ENCODE data around the gene COL23A1.

Gene COL23A1

DNA sequence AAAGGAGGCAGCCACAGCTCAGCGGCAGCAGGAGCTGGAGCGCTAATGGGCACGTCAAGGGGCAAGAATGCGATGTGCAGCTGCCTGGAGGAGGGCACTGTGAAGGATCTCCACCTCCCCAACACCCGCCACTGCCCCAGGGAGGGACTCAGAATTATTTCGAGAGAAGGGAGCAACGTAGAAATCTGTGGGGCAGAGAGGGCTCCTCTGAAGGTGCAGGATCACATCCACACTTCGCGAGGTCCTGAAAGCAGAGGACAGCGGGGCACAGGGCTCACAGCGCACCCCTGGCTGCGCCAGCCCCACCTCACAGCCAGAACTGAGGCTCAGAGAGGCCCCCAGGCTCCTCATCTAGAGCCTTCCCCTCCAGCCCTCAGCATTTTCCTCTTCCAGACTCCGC is 7.9 kb downstream of the COL23A1 start:
- TF ChIP-seq, protein P1, sequence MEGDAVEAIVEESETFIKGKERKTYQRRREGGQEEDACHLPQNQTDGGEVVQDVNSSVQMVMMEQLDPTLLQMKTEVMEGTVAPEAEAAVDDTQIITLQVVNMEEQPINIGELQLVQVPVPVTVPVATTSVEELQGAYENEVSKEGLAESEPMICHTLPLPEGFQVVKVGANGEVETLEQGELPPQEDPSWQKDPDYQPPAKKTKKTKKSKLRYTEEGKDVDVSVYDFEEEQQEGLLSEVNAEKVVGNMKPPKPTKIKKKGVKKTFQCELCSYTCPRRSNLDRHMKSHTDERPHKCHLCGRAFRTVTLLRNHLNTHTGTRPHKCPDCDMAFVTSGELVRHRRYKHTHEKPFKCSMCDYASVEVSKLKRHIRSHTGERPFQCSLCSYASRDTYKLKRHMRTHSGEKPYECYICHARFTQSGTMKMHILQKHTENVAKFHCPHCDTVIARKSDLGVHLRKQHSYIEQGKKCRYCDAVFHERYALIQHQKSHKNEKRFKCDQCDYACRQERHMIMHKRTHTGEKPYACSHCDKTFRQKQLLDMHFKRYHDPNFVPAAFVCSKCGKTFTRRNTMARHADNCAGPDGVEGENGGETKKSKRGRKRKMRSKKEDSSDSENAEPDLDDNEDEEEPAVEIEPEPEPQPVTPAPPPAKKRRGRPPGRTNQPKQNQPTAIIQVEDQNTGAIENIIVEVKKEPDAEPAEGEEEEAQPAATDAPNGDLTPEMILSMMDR (IDR thresholded peaks at IDR 0.05; ENCODE audit: extremely low read depth, insufficient read depth, missing control alignments), result no peak
- no peak for DNase-seq (ENCODE audit: low spot score)
- in situ Hi-C loops (cut with MboI; ENCODE audit: low pct_unique_long_range_greater_than_20kb, low sequenced_read_pairs, unreplicated experiment), result no loop called here

DNA sequence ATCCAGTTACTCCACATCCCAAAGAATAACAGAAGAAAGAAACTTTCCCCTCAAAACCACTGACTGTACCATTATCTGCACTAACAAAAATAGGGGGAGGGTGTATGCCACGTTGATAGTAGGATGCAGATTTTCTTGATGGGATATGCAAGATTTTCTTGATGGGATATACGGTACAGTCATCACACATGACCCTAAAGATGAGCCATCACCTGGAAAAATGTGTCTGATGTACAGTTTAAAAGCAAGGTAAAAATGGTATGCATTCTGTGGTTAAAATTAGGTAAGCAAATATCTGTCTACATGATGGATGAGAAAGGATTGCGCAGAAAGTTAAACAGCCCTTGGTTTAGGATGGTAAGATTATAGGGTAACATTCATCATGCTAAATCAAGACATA is 8.6 kb downstream of the COL23A1 start:
- no peak for DNase-seq (ENCODE audit: low spot score)
- in situ Hi-C loops (cut with MboI; ENCODE audit: low pct_unique_long_range_greater_than_20kb, low sequenced_read_pairs, unreplicated experiment), result no loop called here
- TF ChIP-seq, protein P1 (IDR thresholded peaks at IDR 0.05; ENCODE audit: extremely low read depth, insufficient read depth, missing control alignments), result no peak

DNA sequence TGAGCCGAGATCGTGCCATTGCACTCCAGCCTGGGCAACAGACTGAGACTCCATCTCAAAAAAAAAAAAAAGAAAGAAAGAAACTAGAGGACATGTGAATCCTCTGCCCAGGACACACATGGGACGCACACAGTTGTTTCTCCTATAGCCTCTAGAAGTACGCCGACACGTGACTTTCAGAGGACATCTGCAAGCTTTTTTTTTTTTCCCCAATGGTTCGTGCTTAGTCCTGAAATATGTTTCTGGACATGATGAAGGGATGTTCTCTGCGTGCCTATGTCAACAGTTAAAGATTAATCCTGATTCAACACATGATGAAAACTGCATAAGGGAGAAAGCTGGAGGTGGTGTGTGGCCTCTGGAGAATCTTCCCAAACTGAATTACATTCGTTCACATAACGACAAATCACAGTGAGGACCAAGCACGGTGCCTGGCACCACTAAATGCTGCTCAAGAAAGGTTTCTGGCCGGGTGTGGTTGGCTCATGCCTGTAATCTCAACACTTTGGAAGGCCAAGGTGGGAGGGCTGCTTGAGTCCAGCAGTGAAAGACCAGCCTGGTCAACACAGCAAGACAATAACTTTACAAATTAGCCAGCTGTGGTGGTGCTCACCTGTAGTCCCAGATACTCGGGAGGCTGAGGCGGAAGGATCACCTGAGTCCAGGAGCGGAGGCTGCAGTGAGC is 9.8 kb downstream of the COL23A1 start:
- TF ChIP-seq, protein P1 (IDR thresholded peaks at IDR 0.05; ENCODE audit: extremely low read depth, insufficient read depth, missing control alignments), result no peak
- no peak for DNase-seq (ENCODE audit: low spot score)
- in situ Hi-C loops (cut with MboI; ENCODE audit: low pct_unique_long_range_greater_than_20kb, low sequenced_read_pairs, unreplicated experiment), result no loop called here

DNA sequence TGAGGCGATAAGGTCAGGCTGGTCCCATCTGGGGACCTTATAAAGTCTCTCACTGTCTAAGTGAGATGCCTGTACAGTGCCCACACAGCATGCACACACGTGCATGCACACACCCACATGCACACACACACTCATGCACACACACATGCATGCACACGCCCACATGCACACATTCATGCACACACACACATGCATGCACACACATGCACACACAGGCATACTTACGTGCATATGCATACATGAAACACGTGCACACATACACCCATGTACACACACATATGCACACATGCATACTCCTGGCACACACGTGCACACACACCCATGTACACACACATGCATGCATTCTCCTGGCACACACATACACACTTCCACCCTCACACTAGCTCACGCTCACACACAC is 12.2 kb downstream of the COL23A1 start:
- TF ChIP-seq, protein P1 (IDR thresholded peaks at IDR 0.05; ENCODE audit: extremely low read depth, insufficient read depth, missing control alignments), result no peak
- in situ Hi-C loops (cut with MboI; ENCODE audit: low pct_unique_long_range_greater_than_20kb, low sequenced_read_pairs, unreplicated experiment), result no loop called here
- DNase-seq (ENCODE audit: low spot score), result no peak

DNA sequence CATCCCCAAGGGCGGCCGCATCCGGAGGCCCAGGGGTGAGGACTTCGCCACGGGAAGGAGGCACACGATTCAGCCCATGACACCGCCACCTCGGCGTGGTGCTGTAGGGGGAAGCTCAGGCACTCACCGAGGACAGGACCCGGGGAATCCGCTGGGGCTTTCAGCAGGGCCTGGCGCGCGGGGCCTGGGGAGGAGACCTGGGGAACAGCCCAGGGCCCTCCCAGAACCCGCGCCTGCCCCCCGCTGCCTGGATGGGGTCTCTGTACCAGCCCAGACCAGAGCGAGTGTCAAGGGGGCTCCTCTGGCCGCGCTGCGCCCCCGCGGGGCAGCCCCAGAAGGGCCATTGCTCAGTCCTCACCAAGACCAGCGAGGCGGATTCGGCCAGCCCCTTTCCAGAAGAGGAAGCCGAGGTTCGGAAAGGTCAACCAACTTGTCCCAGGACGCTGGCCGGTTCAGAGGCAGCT is 12.8 kb downstream of the COL23A1 start:
- TF ChIP-seq, protein P1 (IDR thresholded peaks at IDR 0.05; ENCODE audit: extremely low read depth, insufficient read depth, missing control alignments), result no peak
- no peak for DNase-seq (ENCODE audit: low spot score)
- in situ Hi-C loops (cut with MboI; ENCODE audit: low pct_unique_long_range_greater_than_20kb, low sequenced_read_pairs, unreplicated experiment), result no loop called here

DNA sequence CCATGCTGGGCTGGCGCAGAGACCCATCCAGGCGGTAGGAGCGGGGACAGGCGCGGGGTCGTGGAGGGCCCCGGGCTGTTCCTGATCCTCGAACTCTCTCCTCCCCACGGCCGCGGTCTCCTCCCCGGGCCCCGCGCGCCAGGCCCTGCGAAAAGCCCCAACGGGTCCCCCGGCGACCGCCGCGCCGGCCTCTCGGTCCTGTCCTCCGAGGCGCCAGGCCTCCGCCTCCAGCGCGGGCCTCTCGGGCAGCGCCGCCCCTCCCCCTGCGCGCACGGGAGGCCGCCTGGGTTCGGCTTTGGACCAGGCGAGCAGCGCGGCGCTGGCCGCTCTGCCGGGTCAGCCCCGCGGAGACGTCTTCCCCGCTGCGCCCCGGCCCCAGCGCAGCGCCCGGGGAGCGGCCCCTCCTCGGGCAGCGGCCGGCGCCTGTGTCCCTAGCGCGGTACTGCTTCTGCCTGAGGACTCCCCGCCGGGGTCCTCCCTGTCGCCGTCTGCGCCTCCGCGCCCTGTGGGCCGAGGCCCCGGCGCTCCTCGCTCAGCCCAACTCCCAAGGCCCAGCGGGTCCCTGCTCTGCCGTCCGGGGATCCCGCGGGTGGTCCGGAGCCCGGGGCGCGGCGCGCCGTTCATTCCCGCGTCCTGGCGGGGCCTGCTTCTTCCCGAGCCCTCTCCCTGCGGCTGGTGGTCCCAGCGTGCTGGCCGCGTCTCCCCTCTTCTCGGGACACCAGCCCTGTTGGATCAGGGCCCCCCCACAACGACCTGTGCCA is 13.4 kb downstream of the COL23A1 start:
- in situ Hi-C loops (cut with MboI; ENCODE audit: low pct_unique_long_range_greater_than_20kb, low sequenced_read_pairs, unreplicated experiment), result no loop called here
- no peak for DNase-seq (ENCODE audit: low spot score)
- TF ChIP-seq, protein P1 (IDR thresholded peaks at IDR 0.05; ENCODE audit: extremely low read depth, insufficient read depth, missing control alignments), result no peak

Measured in GM13977 (cell line).